ENCODE data around the gene ZNF664.

The ZNF664 gene

DNA sequence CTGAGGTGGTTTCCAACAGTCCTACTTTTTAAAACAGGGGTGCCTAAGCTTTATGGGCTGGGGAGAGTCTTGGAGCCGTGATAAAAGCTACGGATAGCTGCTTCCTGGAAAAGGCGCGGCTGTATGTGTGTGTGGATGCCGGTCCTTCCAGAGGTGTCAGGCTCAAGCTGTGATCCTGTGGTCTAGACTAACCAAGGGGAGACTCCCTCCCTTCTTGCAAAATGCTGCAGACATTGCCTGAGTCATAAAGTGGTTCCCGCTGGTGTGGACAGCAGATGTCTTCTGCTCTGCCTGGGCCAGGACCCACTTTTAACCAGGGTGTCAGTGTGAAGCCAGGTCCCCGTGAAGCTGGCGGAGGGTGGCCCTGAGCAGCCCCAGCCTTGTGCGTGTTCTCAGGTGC is 38.2 kb upstream of the ZNF664 start:
- H3K4me3 ChIP-seq (ENCODE audit: low read length), result no peak overlapping the region
- H3K27me3 ChIP-seq (ENCODE audit: control insufficient read depth, insufficient read depth, low read length), result no peaks in the 10 kb centered on the region
- no peak overlapping the region for H3K27ac ChIP-seq (ENCODE audit: low read length)
- no peaks in the 10 kb centered on the region; the same call in 1 of the 2 replicates for H3K4me1 ChIP-seq (ENCODE audit: control insufficient read depth, insufficient read depth, low read length)
- no peaks in the 10 kb centered on the region for H3K9me3 ChIP-seq (ENCODE audit: control insufficient read depth, insufficient read depth, low read length)
- DNase-seq (ENCODE audit: low read depth, low spot score), result no peak
- WGBS (ENCODE audit: insufficient coverage, insufficient read length), result no CpG with 5 or more reads among the region's 9 CpGs
- no peaks in the 10 kb centered on the region for H3K36me3 ChIP-seq (ENCODE audit: control insufficient read depth, insufficient read depth, low read length)

- H3K36me3 ChIP-seq (ENCODE audit: control insufficient read depth, insufficient read depth, low read length), result no peaks in the 10 kb centered on the region
- no peak for DNase-seq (ENCODE audit: low read depth, low spot score)
- no peak overlapping the region for H3K4me3 ChIP-seq (ENCODE audit: low read length)
- no CpG with 5 or more reads among the region's 7 CpGs for WGBS (ENCODE audit: insufficient coverage, insufficient read length)
- no peaks in the 10 kb centered on the region for H3K27me3 ChIP-seq (ENCODE audit: control insufficient read depth, insufficient read depth, low read length)
- H3K27ac ChIP-seq (ENCODE audit: low read length), result no peak overlapping the region
- H3K4me1 ChIP-seq (ENCODE audit: control insufficient read depth, insufficient read depth, low read length), result no peaks in the 10 kb centered on the region; the same call in 1 of the 2 replicates
- H3K9me3 ChIP-seq (ENCODE audit: control insufficient read depth, insufficient read depth, low read length), result no peaks in the 10 kb centered on the region
Observed at GRCh38 chr12:123935956-123936355, 37.1 kb upstream of the ZNF664 start.

DNA sequence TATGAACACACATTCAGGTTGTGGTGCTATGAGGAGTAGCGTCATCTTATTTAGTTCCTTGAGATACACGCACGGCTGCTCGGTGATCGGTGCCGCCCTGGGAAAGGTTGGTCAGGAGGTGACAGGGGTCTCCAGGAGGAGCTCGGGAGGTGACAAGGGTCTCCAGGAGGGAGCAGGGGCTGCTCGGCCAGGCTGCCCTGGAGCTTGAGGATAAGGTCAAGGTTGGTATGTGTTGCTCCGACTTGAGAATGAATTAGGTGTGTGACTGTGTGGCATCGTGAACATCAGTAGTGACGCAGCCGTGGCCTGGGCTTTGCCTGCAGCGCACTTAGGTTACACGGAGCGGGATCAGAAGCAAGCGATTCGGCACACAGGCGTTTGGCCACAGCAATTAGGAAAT is 36.5 kb upstream of the ZNF664 start:
- H3K27ac ChIP-seq (ENCODE audit: low read length), result no peak overlapping the region
- H3K27me3 ChIP-seq (ENCODE audit: control insufficient read depth, insufficient read depth, low read length), result no peaks in the 10 kb centered on the region
- no peaks in the 10 kb centered on the region; the same call in 1 of the 2 replicates for H3K4me1 ChIP-seq (ENCODE audit: control insufficient read depth, insufficient read depth, low read length)
- H3K9me3 ChIP-seq (ENCODE audit: control insufficient read depth, insufficient read depth, low read length), result no peaks in the 10 kb centered on the region
- no peak overlapping the region for H3K4me3 ChIP-seq (ENCODE audit: low read length)
- no peaks in the 10 kb centered on the region for H3K36me3 ChIP-seq (ENCODE audit: control insufficient read depth, insufficient read depth, low read length)
- no CpG with 5 or more reads among the region's 18 CpGs for WGBS (ENCODE audit: insufficient coverage, insufficient read length)
- no peak for DNase-seq (ENCODE audit: low read depth, low spot score)

DNA sequence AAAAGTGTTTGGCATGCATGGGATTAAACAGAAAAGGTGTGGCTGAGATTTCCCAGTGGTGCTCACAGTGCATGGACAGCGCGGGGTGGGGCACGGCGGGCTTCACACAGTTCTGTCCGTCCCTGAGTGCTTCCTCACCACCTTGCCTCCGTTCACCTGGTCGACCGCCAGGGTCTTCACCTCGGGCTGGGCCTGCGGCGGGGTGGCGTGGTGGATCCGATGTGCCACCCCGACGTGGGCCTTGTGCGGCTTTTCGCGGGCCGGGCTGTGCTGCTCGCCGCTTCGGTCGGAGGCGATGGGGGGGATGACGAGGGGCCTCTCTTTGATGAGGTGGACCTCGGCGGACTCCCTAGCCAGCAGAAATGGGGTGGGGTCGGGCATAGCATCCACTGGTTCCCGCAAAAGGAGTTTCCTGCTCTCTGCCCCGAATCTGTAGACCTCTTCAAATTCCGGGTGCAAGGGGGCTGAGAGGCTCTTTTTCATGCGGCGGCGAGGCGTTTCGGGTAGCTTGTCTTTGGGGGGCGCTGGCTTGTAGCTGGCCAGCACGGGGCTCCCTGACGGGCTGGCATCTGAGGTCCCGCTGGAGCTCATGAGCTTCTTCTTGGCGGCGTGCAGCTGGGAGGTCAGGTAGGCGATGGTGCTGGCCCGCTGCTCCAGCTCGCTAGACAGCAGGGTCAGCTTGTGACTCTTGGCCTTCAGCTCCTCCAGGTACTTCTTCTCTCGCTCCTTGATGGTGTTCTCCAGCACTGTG is 35.9 kb upstream of the ZNF664 start:
- Histone ChIP-seq H3K9me3 (ENCODE audit: control insufficient read depth, insufficient read depth, low read length) (no peaks in the 10 kb centered on the region), H3K27me3 (ENCODE audit: control insufficient read depth, insufficient read depth, low read length) (no peaks in the 10 kb centered on the region), H3K27ac (ENCODE audit: low read length) (no peak overlapping the region), H3K36me3 (ENCODE audit: control insufficient read depth, insufficient read depth, low read length) (no peaks in the 10 kb centered on the region), H3K4me1 (ENCODE audit: control insufficient read depth, insufficient read depth, low read length) (no peaks in the 10 kb centered on the region; the same call in 1 of the 2 replicates), H3K4me3 (ENCODE audit: low read length) (no peak overlapping the region)
- no peak for DNase-seq (ENCODE audit: low read depth, low spot score)
- WGBS (ENCODE audit: insufficient coverage, insufficient read length), result no CpG with 5 or more reads among the region's 46 CpGs

DNA sequence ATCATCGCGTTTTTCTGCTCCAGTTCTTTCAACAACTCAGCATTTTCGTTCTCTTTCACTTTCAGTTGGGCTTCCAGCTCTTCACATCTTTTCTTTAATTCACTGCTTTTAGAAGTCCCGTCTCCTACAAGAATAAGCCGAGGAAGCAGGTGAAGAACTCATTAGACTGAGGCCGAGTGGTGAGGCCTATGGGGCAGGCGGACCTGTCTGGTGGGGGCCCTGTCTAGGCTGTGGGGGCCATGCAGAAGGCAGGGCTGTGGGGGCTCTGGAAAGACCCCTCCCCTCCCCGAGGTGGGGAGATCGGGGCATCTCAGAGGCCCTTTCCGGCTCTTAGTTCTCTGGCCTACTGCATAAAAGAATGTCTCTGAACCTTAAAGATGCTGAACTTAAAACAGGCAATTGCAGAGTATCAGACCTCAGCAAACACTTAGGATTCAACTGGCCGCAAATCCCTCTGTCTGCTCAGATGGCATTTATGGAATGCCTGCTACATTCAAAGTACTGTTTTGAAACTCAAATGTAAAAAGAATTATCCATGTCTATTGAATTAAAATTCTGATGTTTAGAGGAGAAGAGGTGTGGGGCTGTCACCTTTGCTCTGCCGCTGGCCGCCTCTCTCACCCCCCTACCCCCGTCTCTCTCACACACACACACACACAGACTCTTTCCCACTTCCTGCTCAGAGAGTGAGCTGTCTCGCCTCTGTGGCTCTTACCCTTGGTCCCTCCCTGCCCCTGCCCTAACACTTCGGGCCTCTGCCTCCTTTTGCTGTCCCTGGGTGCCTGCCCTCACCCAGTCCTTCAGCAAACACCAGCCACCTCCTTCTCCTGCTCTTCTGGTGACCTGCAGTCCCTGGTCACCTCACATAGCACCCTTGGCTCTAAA is 35.1 kb upstream of the ZNF664 start:
- WGBS (ENCODE audit: insufficient coverage, insufficient read length), result no CpG with 5 or more reads among the region's 16 CpGs
- DNase-seq (ENCODE audit: low read depth, low spot score), result no peak

GRCh38 chr12:123938679-123939480 is 34.1 kb upstream of the ZNF664 start:
- H3K36me3 ChIP-seq (ENCODE audit: control insufficient read depth, insufficient read depth, low read length), result no peaks in the 10 kb centered on the region
- no peaks in the 10 kb centered on the region for H3K9me3 ChIP-seq (ENCODE audit: control insufficient read depth, insufficient read depth, low read length)
- no peak overlapping the region for H3K4me3 ChIP-seq (ENCODE audit: low read length)
- H3K4me1 ChIP-seq (ENCODE audit: control insufficient read depth, insufficient read depth, low read length), result no peaks in the 10 kb centered on the region; the same call in 1 of the 2 replicates
- no peak overlapping the region for H3K27ac ChIP-seq (ENCODE audit: low read length)
- DNase-seq (ENCODE audit: low read depth, low spot score), result no peak
- no peaks in the 10 kb centered on the region for H3K27me3 ChIP-seq (ENCODE audit: control insufficient read depth, insufficient read depth, low read length)
- WGBS (ENCODE audit: insufficient coverage, insufficient read length), result no CpG with 5 or more reads among the region's 16 CpGs

More for the DNA sequence above, 35.1 kb upstream of the ZNF664 start:
- H3K27me3 ChIP-seq (ENCODE audit: control insufficient read depth, insufficient read depth, low read length), result no peaks in the 10 kb centered on the region
- H3K36me3 ChIP-seq (ENCODE audit: control insufficient read depth, insufficient read depth, low read length), result no peaks in the 10 kb centered on the region
- no peak overlapping the region for H3K27ac ChIP-seq (ENCODE audit: low read length)
- H3K4me3 ChIP-seq (ENCODE audit: low read length), result no peak overlapping the region
- H3K9me3 ChIP-seq (ENCODE audit: control insufficient read depth, insufficient read depth, low read length), result no peaks in the 10 kb centered on the region
- H3K4me1 ChIP-seq (ENCODE audit: control insufficient read depth, insufficient read depth, low read length), result no peaks in the 10 kb centered on the region; the same call in 1 of the 2 replicates

DNA sequence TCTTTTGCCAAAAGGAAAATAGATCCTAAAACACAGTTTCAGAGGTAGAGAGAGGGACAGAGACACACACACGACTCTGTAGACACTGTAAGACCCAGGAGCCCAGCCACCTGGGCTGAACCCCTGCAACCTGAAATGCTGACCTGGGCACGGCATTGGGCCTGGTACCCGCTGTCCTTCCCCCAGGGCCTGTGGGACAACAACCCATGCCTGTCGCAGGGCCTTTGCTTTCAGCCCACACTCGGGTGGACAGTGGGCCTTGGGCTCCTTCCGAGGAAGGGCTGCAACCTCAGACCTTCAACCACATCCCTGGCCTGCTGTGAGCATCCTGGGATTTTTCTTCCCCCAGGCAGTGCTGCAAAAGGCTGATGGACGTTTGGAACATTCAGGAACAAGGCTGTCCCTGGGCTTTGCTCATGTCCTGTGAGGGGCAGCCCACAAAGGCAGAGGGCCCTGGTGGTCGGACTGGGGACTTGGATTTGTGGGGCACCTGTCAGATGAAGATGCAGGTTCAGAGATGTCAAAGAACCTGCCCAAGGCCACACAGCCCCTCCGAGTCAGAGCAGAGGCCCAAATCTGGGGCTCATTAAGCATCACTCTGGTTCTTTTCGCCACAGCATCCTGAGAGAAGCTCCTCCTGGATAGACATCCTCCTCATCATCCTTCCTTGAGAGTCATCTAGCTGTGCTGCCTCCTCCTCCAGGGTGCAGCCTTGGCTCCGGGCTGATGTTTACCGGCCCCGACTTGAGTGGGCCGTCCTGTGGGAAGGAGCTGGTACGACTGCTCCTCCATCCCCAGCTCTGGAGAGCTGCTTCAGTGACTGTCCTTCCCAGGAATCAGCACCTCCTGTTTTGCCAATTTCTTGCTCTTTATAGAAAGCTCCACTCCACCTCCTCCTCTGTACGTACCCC is 33.0 kb upstream of the ZNF664 start:
- DNase-seq (ENCODE audit: low read depth, low spot score), result no peak
- WGBS (ENCODE audit: insufficient coverage, insufficient read length), result no CpG with 5 or more reads among the region's 16 CpGs
- Histone ChIP-seq H3K36me3 (ENCODE audit: control insufficient read depth, insufficient read depth, low read length) (no peaks in the 10 kb centered on the region), H3K4me1 (ENCODE audit: control insufficient read depth, insufficient read depth, low read length) (no peaks in the 10 kb centered on the region; the same call in 1 of the 2 replicates), H3K27ac (ENCODE audit: low read length) (no peak overlapping the region), H3K9me3 (ENCODE audit: control insufficient read depth, insufficient read depth, low read length) (no peaks in the 10 kb centered on the region), H3K4me3 (ENCODE audit: low read length) (no peak overlapping the region), H3K27me3 (ENCODE audit: control insufficient read depth, insufficient read depth, low read length) (no peaks in the 10 kb centered on the region)

DNA sequence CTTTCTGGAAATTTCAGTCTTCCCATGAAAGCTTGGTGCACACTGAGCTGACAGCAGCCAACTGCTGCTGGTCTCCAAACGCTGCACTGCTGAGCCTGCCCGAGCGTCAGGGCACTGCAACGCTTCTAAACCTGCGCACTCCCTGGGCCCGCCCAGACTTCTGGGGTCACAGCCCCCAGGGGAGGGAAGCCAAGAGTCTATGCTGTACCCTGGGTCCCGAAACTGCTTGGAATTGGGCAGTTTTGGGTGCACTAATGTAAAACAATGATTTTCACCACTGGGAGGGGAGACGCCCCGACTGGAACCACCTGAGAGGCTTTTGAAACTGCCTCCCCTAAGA is 32.4 kb upstream of the ZNF664 start:
- no peaks in the 10 kb centered on the region; the same call in 1 of the 2 replicates for H3K4me1 ChIP-seq (ENCODE audit: control insufficient read depth, insufficient read depth, low read length)
- WGBS (ENCODE audit: insufficient coverage, insufficient read length), result no CpG with 5 or more reads among the region's 9 CpGs
- H3K36me3 ChIP-seq (ENCODE audit: control insufficient read depth, insufficient read depth, low read length), result no peaks in the 10 kb centered on the region
- H3K27me3 ChIP-seq (ENCODE audit: control insufficient read depth, insufficient read depth, low read length), result no peaks in the 10 kb centered on the region
- H3K9me3 ChIP-seq (ENCODE audit: control insufficient read depth, insufficient read depth, low read length), result no peaks in the 10 kb centered on the region
- H3K4me3 ChIP-seq (ENCODE audit: low read length), result no peak overlapping the region
- DNase-seq (ENCODE audit: low read depth, low spot score), result no peak
- H3K27ac ChIP-seq (ENCODE audit: low read length), result no peak overlapping the region

DNA sequence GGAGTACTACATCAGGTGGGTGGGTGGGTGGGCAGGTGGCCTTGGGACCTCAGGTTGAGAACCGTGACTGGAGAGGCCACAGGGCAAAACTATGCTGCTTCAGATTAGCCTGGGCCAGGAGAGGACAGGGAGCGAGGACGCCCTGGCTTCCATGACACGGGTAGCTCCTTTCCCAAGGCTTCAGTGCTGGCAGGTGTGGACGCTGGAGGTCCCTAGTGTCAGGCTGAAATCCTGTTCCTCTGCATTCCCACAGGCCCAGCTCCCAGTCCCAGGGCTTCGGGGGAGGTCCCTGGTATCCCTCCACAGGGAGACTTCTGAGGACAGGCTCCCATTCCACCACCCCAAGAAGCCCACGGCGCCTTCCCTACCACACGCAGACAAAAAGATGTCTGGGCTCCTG is 32.0 kb upstream of the ZNF664 start:
- Histone ChIP-seq H3K27me3 (ENCODE audit: control insufficient read depth, insufficient read depth, low read length) (no peaks in the 10 kb centered on the region), H3K4me1 (ENCODE audit: control insufficient read depth, insufficient read depth, low read length) (no peaks in the 10 kb centered on the region; the same call in 1 of the 2 replicates), H3K9me3 (ENCODE audit: control insufficient read depth, insufficient read depth, low read length) (no peaks in the 10 kb centered on the region), H3K4me3 (ENCODE audit: low read length) (no peak overlapping the region), H3K36me3 (ENCODE audit: control insufficient read depth, insufficient read depth, low read length) (no peaks in the 10 kb centered on the region), H3K27ac (ENCODE audit: low read length) (no peak overlapping the region)
- no CpG with 5 or more reads among the region's 9 CpGs for WGBS (ENCODE audit: insufficient coverage, insufficient read length)
- no peak for DNase-seq (ENCODE audit: low read depth, low spot score)

Data from iPS DF 6.9 (cell line).